HG03520 (cell line): Measurements from ENCODE around the gene MYLK3.

Experiments
- ATAC-seq: cut with Tn5 transposase; IDR thresholded peaks from one replicate; pipeline ENCODE4 v1.9.1; 2021; ENCODE audit warnings: mild to moderate bottlenecking, moderate library complexity; ENCODE audit not compliant: unreplicated experiment

MYLK3 gene

DNA sequence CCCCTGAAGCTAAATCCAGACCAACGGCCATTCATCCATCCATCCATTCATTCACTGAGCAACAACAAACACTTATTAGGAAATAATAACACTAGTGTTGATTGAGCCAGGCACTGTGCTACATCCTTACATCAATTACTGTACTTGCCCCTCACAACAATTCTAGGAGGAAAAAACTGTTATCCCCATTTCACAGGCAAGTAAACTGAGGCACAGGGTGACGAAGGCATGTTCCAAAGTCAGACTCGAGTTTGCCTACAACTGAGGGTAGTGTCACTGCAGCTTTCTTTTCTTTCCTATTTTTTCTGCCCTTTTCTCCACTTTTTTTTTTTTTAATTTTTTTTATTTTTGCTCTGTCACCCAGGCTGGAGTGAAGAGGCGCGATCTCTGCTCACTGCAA lies 11.2 kb upstream of the MYLK3 start:
- ATAC-seq = no peak

DNA sequence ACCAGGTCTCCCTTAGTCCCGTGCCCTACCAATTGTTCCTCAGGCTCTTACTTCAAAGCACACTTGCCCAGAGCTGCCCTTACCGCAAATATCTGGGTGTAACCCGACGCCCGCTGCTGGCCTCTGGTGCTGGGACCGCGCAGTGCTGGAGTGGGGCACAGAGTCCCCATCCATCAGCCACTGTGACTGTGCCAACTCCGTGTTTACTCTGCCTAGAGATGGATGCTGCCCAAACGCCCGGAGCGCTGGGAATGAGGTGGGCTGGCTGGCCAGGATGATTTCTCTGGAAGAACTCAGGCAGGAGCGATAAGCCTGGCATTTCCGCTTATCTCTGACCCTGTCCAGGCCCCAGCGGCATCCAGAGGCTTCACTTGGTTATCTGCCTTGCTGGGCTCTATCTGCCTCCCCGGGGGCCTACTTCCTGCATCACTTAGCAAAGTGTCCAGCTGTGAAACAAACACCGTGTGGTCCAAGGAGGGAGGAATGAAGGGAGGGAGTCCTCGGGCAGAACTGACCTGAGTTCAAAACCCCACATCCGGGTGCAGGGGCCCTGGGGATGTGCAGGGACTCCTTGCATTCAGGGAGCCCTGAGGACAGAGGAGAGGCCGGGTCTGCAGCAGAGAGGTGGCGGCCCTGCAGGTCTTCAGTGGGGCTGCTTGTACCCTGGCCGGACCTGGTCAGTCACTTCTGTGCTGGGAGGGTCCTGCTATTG lies 9.4 kb upstream of the MYLK3 start:
- no peak for ATAC-seq

DNA sequence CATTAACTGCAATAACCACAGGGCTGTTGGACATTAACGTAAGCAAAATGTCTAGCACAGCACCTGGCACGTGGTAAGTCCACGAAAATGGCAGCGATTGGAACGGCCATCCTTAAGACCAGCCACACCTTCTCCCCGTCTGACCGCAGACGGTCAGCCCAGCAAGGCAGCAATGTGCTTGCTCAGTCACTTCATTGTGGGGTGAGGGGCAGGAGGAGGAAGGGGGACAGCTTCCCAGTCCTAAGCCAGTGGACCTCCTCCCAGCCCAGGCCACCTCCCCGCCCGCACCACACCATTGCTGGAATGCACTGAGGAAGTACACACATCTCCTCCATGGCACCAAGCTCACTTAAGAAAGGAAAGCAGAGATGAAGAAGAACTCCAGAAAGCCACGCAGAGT lies 8.6 kb upstream of the MYLK3 start:
- no peak for ATAC-seq

DNA sequence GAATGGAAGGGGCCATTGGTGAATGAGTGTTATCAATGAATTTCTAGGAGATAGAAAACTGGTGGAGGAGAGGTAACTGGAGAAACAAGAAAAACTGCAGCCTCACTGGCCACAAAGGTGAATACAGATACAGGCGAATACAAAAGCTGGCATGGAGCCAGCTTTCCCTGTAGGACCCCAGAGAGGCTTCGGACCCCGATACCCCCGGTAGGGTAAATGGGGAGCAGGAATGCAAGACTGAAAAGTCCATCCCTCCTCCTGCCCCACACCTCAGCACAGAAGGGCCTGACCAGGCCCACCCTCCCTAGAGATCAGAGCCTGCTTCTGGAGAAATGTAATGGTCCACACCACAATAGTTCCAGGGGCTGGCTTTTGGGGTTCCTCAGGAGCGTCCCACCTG lies 4.9 kb upstream of the MYLK3 start:
- no peak for ATAC-seq

DNA sequence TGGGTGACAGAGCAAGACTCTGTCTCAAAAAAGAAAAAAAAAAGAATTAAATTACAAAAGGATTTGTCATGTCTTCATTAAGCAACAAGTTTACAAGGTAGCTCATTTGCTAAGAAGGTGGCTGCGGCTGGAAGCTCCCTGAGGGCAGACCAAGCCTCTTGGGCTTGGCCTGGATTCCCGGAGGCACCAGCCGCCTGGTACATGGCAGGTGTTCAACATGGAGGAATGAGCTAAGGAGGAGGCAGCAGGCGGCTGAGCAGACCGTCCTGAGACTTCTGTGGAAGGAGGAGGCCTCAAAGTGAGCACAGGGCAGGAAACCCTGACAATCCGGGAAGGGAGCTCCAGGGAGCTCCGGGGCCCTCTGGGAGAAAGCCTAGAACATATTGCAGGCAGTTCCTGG lies 3.2 kb upstream of the MYLK3 start:
- ATAC-seq = no peak

DNA sequence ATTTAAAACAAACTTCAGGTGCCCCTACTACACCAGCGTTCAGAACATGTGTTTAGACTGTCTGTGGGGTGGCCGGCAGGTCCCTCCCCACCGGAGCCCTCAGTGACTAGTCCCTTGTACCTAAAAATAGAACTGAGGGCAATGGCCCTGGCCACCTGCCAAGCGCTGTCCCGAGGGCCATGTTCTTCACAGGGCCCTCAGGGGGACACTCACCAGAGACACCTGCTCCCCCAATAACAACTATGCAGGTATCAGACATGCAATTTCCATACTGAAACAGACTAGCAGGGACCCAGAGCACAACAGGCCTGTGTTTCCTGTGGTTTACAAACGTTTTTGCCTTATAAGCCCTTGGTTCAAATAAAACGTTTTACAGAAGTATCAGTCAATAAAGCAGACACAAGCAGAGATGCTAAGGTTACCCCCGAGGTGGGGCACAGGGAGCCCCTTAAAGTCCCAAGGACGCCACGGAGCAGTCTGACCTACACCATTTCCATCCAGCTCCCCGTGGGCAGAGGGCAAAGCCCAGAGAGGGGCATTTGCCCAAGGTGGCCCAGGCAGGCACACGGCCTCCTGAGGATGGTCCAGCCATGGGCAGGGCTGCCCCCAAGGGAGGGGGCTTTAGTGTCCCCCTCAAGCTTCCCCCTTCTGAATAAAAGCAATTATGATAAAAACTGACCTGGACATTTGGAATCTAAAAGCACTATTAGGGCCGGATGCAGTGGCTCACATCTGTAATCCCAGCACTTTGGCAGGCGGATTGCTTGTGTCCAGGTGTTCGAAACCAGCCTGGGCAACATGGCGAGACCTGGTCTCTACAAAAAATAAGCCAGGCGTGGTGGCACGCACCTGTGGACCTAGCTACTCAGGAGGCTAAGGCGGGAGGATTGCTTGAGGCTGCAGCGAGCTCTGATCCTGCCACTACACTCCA lies 896 bp upstream of the MYLK3 start:
- ATAC-seq = peak; percentile 41

DNA sequence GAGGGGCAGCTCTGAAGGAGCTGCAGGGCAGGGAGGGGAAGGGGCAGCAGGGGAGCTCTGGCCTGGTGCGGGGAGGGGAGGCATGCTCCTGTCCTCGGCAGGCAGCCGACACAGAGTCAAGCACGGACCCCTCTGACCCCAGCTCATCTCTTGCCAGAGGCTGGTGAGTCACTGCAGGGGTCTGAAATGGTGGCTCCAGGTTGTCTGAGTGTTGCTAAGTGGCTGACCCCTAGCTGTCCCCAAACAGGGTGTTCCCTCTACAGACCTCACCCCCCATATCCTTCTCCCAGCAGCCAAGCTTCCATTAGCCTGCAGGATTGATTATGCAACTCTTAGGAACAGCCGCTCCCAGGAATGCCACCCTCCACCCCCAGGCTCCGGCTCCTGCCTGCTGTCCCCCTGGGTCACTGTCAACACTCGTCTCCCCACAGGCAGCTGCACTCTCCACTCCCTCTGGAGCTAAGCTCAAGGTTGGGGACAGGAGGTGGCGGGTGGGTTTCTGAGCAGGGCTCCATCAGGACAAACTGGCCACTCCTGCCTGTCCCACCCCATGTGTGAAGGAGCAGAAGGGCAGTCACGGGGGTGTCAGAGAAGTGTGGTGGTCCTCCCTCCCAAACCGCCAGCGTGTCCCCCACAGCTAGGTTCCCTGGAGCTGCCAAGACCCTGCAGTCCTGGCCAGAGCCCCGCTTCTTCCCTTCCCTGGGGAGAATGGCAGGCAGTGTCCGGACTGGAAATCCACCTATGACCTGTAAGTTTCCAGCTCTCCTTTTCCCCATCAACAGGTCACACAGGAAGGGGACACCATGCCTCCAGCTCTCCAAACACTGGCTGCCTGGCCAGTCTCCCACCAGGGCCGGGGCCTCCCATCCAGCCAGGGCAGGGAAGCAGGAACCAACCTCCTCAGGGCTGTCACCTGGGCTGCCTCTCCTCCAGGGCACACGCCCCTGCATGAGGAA lies 1.0 kb downstream of the MYLK3 start:
- ATAC-seq = no peak

DNA sequence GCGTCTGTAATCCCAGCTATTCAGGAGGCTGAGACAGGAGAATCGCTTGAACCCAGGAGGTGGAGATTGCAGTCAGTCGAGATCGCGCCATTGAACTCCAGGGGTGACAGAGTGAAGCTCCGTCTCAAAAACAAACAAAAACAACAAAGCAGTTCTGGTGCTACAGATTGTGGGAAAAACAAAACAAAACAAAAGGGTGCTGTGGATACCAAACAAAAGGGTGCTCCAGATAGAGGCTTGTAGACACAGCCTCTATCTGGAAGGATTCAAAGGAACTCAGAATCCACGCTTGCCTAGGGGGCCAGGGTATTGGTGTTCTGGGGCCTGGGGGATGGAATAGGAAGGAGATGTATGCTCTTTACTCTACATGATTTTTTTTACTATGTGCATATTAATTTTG lies 2.5 kb downstream of the MYLK3 start:
- ATAC-seq = no peak

DNA sequence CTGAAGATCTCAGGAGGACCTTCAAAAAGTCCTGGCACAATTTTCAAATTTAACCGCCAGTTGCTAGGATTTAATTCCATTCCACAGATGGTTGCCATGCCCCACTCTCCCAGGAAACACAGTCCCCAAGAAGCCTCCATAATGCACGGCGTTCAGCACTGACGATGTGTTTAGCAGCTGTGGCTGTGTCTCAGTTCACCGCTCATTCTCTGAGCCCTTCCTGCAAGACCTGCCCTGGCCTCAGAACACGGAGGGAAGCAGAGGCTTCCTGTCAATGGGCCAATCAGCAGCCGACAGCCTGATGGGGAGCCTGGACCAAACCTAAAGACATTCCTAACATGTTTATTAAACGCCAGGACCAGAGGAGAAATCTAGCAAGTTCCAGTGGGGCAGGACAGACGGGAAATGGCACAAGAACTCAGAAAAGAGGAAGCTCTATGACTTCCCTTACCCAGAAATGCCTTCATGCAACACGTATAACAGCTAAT lies 4.9 kb downstream of the MYLK3 start:
- ATAC-seq = peak; percentile 46

DNA sequence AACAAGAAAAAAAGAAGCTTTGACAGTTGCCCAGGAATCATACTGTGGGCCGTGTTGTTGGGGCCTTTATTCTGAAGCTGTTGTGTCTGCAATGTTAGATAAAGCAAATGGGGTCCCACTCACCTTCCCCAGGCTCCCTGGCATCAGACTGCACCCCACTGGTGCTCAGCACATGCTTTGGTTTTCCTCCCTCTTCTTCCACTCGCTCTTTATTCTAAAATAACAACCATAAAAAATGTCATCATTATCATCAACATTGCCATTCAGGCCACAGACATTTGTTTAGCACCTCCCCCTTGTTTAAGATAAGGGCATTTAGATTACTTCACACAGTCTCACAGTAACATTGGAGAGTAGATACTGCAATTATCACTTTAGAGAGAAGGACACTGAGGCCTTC lies 8.2 kb downstream of the MYLK3 start:
- ATAC-seq = no peak

DNA sequence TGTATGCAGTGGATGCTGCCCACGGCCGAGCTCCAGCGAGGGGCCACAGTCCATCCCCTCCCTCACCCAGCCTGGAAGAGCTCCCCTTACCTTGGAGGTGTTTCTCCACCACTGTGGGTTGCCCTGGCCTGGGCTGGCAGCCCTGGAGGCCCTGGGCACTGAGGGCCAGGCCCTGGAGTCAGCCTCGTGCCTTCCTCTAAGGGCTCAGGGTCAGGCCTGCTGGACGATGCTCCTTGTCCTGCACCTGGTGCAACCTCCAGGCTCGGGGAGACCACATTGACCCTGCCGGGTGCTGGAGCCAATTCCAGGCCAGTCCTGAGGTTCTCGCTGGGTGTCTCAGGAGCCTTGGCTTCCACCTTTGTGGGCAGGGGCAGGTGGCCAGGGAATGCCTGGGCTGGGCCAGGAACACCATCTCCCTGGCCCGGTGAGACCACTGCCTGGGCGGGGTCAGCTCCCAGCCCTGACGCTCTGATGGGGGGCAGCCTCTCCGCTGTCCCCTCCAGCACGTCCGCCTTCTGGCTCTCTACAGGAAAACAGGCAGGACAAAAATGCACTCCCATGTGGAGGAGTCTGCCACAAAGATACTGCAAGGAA lies 10.4 kb downstream of the MYLK3 start:
- ATAC-seq = no peak

DNA sequence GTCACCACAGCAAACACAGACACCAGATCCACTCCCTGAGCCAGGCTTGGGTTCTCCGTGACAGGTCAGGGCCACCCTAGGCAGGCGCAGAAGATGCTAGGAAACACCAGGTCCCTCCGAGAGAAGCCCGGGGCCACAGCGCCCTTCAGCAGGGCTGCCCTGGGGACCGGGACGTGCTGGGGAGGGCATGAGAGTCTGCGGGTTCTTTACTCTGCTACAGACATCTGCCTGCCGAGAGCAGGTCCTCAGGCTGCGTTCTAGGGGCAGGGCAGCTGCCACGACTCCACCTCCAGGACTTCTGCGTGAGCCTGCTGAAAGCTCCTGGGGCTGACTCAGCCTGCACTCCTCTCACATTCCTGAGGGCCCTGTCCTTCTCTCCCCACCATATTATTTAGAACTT lies 11.4 kb downstream of the MYLK3 start:
- ATAC-seq = no peak

DNA sequence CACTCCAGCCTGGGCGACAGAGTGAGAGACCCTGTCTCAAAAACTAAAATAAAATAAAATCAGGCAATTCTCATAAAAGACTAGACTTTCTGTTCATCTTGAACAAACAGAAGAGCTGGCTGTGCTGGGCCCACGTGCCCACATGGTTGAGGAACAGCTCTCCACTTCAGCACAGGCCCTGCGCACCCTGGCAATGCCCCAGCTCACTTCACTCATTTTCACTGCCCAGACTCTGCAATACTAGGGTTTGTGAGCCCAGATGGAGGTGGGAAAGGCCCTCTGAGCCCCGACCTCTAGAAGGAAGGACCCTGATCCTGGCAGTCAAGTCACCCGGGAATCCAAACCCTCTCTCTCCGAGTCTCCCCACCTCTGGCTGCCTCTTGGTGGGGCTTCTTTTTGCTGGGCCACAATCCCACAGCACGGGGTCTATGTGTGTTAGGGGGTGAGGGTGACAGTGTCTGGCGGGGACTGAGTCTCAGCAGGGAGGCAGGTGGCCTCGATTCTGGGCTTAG lies 14.8 kb downstream of the MYLK3 start:
- ATAC-seq = no peak

DNA sequence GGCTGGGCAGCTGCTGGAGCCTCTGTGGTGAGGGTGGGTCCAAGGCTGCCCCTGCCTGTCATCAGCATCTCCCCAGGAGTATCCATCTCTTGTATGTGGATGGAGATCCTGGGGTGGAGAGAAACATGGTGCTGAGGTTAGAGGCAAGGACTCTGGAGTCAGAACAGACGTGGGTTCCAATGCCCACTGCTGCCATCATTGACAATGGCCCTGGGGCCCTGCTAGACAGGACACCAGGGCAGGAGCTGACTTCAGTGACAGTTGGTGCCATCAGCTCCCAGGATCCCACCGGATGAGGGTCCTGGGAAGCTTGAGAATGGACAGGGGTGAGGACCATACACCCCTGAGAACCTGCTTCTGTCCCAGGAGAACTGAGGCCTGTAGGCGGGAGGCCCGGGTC lies 15.6 kb downstream of the MYLK3 start:
- no peak for ATAC-seq

DNA sequence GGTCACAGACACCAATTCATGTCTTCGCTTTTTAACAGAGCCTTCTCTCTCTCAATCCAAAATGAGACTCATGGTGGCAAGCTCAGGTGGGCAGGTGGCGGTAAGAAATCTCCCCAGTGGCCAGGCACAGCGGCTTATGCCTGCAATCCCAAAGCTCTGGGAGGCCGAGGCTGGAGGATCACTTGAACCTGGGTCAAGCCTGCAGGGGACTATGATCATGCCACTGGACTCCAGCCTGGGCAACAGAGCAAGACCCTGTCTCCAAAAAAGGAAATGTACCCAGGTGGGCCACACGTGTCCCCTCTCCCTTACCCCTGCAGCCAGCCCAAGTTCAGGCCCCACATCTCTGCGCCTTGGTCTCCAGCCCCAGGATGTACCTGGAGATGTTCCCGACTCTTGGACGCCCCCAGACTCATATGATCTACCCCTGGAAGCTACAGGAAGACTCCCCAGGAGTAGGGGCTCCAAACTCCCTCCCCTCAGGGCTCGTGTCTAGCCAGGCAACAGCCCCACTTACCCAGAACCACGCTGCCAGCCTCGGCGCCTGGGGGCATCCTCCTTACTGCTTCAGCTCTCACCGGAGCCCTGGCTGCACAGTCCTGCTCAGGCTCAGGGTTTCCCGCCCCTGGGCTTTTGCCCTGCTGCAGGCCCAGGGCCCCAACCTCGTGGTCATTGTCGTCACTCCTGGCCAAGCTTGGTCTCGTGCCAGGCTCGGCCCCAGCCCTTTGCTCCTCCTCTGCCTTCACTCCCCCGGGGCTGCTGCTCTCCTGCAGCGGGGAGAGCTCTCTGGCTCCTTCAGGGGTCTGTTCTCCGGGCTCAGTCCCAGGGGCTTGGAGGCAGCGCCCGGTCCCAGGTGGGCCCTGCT lies 16.2 kb downstream of the MYLK3 start:
- no peak for ATAC-seq

DNA sequence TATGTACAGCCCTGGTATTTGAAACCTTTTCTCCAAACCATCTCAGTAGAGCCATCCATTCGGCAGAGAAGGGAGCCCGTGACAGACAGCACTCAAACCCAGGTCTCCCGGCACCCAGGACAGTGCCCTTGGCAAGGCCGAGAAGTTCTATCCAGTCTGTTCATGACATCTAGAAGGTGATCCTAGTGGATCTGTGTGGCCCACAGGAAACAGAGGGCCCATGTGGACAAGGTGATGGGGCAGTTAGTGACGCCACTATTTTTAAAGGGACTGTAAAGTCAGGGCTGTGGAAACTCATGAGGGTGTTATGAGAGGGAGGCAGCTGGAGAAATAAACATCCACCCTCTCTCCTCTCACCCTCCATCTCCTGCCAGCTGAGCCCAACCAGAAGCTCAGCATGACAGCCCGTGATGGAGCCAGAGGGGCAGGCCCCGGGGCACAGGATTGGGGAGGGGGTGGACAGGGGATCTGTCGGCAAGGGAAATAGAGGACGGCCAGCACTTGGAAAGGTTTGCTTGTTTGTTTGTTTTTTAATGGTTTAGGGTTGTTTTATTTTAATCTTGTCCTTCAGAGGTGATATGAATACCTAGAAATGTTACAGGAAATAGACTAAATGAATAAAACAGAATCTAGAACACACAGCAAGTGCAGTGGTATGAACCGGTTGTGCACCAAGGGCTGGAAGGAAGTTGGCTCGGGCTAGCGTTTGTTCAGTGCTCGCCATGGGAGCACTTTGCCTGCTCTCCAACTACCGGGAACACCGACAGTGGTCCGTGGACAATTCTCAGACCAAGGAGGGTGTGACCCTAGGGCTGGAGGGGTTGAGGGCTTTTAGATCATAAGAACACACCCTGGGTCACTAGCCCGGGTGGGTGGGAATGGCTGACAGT lies 17.1 kb downstream of the MYLK3 start:
- no peak for ATAC-seq

DNA sequence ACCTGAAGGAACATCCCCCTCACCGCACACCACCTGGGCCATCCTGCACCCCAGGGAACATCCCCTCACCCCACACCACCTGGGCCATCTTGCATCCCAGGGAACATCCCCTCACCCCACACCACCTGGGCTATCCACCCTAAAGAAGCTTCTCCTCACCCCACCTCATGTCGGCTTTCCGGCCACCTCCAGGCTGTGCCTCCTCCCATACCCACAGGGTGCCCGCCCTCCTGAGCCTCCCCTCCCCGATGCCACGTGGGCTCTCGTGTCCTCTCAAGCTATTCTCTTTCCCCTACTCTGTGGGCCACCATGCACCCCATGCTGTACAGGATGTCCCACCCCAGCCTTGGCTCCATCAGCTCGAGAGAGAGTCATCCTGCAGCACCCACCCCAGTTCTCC lies 18.0 kb downstream of the MYLK3 start:
- ATAC-seq = no peak

DNA sequence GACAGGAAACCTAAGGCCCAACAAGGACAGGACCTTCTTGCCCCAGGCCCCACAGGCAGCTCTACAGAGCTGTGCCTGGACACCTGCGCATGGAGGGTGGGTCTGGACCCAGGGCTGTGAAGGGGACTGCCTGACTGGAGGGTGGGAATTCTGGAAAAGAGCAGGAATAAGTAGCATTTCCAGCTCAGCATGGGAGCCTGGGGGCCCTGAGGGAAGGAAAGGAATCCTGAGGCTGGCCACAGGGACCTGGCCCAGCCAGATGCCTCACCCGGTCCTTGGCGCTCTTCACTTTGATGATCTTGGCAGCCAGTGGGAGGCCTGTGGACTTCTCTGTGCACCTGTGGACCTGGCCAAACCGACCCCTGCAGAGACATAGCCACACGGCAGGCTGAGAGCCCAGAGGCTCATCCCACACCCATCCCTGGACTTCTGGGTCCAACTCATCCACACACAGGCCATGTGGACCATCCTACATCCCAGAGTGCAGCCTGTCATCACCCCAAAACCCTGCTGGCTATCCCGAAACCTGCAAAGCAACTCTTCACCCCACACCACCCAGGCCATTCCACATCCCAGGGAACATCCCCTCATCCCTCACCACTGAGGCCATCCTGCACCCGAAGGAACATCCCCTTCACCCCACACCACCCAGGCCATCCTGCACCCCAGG lies 18.7 kb downstream of the MYLK3 start:
- ATAC-seq = no peak
